Mesenteric fat pad (tissue), 1 donor: ENCODE measurements around the gene MGAT3. TPM values are rescaled to one million over a fixed set of nuclear protein-coding genes. Genes with fewer than 3 reads are reported as not detected.

Experiments
- DNase-seq: peaks from one replicate; pipeline ENCODE4 v3.0.0-alpha.2; 2020; ENCODE audit warnings: low spot score
- total RNA-seq: library from RNA; stranded (reverse); fragmentation: NEBNext Ultra II Directional; extraction: Animal tissue kit (Norgen Biotek cat#: 25700); gene quantifications from one replicate; pipeline ENCODE4 v1.2.1, GENCODE V29; 2021
- donor health status: DM: yes; HTN: yes; CAD: no.

The MGAT3 gene
- total RNA-seq, 1 donor from 2014 or later, result 43.8 TPM

DNA sequence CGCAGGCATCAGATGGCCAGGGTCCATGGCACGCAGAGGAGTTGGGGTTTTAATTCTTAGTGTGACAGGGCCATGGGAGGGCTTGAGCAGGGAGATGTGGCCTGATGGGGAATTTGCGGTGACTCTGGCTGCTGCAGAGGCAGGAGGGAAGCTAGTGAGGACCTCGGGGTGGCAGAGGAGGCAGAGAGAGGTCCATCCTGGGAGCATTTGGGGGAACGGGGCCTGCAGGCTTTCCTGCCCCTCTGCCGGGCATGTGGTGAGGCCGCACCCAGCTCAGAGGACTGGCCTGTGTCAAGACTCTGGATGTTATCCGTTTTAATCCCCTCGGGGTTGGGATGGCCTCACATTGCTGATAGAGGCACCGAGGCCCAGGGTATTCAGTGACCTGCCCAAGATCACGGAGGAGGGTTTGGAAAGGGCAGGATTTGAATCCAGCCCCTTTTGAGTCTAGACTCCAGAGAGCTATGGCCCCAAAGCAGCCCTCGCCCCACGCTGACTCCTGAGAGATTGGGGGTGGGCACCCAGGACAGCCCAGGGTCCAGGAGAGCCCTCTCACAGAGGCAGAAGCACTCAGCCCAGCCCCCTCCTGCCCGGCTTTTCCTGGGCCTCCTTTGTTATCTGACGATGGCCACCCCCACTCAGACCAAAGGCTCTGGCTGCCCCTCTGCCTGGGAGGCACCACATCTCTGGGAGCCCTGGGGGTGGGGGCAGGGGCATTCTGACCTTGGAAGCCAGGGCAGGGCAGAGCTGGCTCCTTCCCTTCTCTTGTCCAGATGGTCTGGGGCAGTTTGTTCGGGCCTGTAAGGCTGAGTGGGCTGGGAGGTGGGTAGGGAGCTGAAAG is 13.9 kb downstream of the MGAT3 start:
- DNase-seq, result no peak

DNA sequence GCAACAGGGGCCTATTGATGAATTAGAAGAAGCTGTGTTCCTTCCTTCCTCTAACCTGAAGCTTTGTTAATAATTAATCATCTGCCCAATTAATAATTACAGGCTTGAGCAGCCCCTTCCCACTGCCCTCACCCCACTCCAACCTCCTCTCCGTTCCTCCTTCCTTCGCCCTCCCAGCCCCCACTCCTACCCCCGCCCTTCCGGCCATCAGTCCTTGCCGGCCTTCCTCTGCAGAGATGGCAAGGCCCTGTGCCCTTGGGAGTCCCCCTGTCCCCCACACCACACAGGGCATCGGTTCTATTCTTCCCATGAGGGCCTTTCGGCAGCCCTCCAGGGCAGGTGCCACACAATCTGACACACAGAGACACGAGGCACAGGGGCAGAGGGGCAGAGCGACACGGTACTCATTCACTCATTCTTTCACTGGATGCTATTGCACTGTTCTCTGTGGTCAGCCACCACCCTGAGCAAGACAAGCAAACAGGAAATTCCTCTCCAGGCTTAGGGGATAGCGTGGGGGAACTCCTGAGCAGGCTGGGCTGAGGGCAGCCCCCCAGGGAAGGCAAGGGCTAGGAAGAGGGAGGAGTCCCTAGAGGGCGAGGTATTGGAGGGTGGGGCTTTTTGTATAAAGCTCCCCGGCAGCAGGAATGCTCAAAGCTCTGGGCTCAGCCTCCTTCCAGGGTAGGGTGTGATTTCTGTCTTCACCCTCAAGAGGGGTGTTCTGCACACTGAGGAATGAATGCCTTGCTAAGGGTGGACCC is 14.7 kb downstream of the MGAT3 start:
- DNase-seq, result no peak

DNA sequence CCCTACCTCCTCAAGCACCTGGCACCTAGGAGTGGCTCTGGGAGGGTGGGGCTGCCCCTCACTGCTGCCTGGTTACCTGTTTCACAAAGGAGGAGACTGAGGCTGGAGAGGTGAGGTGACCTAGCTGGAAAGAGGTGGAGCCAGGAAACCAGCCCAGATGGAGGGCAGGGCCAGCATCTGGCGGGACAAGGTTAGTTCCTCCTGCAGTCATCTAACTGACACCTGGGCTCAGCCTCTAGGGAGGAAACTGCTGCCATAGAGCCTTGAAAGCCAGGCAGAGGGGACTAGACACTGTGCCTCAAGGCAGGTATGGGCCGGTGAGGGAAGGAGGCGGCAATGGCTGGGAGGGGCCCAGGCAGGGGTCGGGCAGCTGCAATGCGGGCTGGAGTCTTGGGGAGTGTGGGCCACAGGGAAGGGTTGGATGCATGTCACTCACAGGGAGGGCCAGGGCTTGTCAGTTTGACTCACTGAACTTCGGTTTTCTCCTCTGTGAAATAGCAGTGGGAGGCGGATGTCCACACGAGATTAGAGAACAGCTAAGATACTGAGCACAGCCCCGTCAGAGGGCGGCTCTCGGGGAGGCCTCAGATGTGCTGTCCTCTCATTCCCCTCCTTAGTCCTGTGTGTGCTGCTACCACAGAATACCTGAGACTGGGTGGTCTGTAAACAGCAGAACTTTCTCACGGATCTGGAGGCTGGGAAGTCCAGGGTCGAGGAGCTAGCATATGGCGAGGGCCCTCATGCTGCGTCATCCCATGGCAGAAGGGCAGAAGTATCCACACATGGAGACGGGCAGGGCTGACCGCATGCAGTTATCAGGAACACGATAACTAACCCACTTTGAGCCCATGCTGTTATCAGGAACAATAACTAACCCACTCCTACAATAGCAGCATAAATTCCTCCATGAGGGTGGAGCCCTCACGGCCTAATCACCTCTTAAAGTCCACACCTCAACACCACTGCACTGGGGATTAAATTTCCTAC is 16.1 kb downstream of the MGAT3 start:
- no peak for DNase-seq

DNA sequence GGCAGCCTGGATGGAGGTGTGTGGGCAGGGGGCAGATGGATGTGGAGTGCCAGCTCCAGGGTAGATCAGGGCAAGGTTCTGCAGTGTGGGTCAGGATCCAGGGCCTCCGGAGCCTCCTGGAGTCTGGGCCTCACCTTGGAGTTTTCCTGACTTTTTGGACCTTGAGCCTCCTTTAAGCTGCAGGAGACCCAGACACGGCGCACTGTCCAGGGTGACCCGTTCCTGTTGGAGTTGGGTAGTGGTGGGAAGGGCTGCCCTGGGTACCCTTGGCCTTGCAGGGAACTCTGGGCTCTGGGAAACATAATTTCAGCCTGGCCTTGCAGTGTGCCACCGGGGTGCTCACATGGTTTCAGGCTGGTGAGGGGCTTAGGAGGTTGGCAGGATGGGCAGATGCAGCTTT is 17.0 kb downstream of the MGAT3 start:
- no peak for DNase-seq

DNA sequence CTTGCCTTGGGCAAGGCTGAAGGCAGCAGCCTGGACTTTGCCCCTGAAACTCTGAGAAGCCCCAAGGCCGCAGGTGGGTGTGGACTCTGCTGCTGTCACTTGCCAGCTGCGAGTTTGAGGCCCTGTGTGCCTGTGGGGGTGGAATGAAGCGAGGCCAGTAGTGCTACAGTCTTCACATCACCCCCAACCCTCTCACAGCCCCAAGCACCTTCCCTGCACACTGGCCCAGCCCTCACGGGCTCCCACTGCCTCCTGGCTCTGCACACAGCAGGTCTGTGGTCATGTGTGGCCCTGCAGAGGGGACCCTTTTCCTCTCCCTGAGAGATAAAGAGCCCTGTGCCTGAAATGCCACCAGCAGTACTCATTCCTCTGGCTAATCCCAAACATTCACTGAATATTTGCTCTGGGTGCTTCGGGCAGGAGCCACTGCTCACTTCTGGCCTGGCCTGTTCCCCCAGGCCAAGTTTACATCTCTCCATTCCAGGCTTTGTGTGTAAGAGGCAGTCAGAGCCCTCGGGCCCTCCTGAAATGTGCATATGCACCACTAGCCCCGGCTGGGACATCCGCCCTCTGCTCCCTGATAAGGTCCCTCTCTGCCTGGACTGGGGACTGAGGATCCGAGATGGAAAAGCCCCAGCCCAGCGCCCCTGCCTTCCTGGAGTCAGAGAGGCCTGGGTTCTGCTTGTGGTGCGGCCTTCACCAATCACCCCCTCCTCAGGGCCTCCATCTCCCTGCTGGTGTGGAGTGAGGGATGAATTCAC is 17.7 kb downstream of the MGAT3 start:
- DNase-seq, result no peak

DNA sequence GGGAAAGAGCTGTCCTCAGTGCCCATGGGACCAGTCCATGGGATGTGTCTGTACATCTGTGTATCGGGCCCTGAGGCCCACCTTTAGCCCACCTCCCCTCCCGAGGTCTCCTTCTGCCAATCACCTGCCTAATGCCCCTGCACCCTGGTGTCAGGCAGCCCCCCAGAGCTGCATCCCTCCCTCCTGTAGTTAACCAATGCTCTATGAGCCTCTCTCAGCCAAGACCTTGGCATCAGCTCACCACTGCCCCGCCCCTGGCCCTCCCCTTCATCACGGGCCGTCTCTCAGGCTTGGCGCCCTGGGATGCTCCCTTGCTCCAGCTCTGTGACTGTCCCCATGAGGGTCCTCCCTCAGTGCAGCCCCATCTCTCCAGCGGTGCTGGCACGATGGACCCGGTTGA is 18.5 kb downstream of the MGAT3 start:
- DNase-seq, result no peak

DNA sequence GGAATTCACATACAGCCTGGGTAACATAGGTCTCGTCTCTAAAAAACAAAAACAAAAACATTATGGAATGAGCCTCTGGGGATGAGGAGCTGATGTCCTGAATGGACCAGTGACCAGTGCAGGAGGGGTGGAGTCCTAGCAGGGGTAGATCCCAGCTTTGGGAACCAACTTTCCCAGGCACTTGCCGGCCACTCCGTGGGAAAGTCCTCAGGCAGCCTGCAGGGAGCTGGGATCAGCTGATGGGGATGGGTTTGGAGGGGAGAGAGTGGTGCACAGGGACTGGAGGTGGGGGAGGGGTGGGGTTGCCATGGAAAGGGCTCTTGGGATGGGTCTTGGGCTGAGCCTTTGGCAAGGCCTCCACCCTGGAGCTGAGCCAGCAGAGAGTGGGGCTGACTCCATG is 19.1 kb downstream of the MGAT3 start:
- DNase-seq, result no peak

DNA sequence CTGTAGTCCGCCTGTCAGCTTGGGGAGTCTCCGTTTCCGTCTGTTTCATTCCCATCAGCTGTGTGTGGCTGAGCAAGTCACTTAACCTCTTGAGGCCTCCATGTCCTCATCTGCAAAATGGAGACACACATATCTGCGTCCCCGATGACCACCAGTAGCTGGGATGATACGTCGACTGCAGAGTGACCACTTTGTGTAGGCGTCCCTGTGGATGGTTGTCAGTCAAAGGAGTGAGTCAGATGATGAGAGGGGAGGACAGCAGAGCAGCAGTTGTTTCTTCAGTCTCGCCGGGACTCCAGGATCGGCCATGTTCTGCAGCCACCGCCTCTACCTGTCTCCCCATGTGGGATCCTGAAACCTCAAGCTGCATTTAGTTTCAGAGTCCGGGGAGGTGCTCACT is 19.9 kb downstream of the MGAT3 start:
- no peak for DNase-seq

DNA sequence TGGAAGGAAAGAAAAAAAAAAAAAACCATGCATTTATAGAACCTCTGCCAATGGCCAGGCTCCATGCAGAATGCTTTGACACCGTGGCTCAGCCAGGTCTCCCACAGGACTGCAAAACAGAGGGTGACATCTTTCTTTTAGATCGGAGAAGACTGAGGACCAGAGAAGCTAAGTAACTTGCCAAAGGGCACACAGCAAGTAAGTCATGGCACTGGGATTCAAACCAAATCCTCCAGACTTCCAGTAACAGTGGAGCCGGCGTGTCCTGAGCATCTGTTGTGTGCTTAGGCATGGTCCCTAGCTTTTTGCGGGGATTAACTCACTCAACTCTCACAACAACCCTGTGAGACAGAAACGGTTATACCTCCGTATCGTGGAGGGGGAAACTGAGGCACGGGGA is 20.7 kb downstream of the MGAT3 start:
- DNase-seq, result no peak

DNA sequence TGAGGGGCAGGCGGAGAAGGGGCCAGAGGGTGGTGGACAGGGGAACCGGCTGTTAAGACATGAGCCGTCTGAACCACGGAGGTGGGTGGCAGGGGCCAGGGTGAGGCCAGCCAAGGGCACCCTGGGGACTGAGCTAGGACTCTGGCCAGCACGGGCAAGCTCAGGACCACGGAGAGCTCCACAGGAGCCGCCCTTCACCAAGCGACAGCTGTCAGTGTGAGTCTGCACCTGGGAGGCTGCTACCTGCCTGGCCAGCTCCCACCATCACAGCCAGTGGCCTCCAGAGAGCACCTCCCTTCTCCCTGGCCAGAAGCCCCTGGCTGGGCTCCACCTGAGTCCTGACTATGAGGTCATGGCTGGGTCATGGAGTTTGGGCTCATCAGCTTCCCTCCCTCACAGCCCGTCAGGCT is 21.6 kb downstream of the MGAT3 start:
- no peak for DNase-seq

DNA sequence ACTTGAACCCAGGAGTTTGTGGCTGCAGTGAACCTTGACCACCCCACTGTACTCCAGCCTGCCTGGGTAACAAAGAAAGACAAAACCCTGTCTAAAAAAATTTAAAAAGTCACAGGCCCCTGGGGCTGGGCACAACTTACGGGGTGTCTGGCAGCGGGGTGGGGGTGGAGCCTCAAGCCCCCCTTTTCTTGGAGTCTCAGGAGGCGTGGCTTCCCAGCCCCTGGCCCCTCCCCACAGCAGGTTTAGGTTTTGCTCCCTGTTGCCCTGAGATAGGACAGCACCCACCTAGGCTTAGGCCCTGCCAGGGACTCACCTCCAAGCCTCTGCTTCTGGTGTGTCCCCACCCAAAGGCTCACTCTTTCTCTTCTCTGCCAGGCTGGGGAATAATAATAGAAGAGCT is 22.4 kb downstream of the MGAT3 start:
- no peak for DNase-seq

DNA sequence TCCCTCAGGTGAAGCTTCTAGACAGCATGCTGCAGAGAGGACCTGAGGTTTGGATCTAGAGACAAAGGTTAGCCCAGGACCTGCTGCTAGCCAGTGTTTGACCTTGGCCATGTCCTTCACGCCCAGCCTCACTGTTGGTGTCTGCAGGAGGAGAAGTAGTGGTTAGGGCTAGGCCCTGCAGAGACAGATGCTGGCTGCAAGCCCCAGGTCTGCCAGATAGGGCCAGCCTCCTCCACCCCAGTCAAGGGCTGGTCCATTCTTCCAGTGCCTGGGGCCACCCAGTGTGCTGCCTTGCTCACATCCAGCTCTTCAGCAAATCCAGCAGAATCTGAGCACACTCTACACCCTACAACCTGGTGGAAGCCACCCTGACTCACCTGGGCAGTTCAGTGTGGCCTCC is 23.7 kb downstream of the MGAT3 start:
- DNase-seq, result no peak

DNA sequence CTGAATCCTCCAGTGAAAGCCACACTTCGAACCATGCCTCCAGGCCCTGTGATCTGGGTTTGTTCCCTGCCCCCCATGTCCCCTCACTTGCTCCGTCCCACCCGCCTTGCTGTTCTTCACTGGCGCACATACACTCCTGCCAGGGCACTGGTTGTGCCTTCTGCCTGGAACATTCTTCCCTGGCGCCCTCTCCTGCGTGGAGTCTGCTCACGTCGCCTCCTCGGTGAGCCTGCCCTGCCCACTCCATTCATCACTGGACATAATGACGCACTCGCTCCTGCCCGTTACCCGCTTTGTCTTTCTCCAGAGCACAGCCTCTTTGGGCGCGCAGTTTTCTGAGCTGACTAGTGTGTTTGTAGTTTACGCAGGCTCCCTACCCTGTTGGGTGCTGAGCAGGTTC is 24.2 kb downstream of the MGAT3 start:
- no peak for DNase-seq

DNA sequence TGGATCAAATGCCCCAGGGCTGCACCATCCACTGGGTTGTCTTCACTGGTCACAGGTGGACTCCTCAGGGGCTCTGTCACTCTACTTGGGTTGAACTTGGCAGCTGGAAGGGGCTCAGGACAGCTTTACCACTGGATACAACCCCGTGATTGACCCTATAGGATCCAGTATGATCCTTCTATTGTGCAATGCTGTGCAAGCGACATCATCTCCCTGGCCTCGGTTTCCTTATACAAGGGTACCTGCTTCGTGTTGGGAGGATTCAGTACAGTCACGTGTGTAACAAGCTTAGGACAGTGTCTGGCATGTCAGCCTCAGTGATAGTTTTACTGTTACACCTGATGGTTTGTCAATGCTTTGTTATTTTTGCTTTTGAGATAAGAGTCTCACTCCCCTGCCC is 24.8 kb downstream of the MGAT3 start:
- no peak for DNase-seq

DNA sequence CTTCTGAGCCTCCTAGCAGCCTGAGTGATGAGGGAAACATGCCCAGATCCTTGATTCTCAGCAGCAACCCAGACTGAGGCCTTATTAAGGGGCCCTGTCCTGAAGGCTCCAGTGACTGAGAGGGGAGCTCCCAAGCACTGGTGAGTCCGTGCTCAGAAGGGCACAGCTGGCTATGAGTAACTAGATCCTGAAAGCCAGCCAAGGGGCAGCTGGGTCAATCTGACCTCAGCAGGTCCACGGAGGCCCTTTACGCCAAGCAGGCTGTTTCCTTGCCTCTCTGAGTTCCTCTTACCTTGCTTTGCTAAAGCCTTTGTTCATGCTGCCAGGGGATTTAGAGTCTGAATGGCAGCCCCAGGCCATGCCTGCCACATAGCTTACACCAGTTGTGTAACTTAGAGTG is 26.0 kb downstream of the MGAT3 start:
- DNase-seq, result no peak

DNA sequence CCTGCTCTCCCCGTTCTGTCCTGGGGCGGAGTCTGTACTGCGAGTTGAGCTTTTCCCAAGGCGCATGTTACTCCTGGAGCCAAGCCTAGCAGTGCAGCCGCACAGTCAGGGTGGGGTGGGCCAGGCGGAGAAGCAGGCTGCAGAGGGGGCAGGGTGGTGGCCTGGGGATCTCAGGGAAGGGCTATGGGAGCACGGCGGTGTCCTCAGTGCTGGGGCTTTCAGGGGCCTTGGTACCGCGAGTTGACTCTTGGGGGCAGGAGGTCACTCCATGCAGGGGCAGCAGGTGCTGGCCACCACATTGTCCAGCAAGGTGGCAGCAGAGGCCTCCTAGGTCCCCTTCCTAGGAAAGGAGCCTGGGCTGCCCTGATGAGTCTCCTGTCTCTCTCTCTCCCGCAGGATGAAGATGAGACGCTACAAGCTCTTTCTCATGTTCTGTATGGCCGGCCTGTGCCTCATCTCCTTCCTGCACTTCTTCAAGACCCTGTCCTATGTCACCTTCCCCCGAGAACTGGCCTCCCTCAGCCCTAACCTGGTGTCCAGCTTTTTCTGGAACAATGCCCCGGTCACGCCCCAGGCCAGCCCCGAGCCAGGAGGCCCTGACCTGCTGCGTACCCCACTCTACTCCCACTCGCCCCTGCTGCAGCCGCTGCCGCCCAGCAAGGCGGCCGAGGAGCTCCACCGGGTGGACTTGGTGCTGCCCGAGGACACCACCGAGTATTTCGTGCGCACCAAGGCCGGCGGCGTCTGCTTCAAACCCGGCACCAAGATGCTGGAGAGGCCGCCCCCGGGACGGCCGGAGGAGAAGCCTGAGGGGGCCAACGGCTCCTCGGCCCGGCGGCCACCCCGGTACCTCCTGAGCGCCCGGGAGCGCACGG is 30.4 kb downstream of the MGAT3 start:
- no peak for DNase-seq

DNA sequence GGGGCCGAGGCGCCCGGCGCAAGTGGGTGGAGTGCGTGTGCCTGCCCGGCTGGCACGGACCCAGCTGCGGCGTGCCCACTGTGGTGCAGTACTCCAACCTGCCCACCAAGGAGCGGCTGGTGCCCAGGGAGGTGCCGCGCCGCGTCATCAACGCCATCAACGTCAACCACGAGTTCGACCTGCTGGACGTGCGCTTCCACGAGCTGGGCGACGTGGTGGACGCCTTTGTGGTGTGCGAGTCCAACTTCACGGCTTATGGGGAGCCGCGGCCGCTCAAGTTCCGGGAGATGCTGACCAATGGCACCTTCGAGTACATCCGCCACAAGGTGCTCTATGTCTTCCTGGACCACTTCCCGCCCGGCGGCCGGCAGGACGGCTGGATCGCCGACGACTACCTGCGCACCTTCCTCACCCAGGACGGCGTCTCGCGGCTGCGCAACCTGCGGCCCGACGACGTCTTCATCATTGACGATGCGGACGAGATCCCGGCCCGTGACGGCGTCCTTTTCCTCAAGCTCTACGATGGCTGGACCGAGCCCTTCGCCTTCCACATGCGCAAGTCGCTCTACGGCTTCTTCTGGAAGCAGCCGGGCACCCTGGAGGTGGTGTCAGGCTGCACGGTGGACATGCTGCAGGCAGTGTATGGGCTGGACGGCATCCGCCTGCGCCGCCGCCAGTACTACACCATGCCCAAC is 31.2 kb downstream of the MGAT3 start:
- DNase-seq, result no peak

DNA sequence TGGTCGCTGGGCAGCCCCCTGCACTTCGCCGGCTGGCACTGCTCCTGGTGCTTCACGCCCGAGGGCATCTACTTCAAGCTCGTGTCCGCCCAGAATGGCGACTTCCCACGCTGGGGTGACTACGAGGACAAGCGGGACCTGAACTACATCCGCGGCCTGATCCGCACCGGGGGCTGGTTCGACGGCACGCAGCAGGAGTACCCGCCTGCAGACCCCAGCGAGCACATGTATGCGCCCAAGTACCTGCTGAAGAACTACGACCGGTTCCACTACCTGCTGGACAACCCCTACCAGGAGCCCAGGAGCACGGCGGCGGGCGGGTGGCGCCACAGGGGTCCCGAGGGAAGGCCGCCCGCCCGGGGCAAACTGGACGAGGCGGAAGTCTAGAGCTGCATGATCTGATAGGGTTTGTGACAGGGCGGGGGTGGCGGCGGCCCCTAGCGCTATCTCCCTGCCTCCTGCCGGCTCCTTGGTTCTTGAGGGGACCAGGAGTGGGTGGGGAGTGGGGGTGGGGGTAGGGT is 31.8 kb downstream of the MGAT3 start:
- no peak for DNase-seq
